GM19239 (cell line): ENCODE measurements around the gene FRAS1.

ENCODE experiments used
- DNase-seq: peaks from one replicate; pipeline ENCODE4 v3.0.0; 2011; ENCODE audit warnings: low spot score; ENCODE audit not compliant: insufficient read length
- FAIRE-seq: peaks from 2 replicates; lab custom pipeline; 2011; peaks lifted over from hg19 to GRCh38; lab: Jason Lieb, UNC

The FRAS1 gene

DNA sequence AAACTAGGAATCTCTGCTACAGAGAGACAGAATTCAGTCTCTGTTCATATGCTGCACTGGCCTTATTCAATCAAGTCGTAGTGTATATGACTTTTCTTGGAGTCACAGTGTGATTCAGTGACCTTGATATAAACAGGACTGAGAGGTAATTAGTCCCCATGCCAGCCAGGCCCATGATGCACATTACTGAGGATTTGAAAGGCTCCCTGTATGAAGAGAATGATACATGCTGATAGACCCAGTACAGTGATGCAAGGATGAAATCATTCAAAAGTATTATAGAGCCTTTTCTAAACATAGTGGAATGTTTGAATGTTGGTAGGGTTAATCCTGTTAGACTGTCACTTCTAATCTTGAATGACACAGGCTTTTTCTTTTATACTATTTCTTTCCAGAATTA is 528.5 kb downstream of the FRAS1 start:
- FAIRE-seq (no peak), DNase-seq (no peak)

DNA sequence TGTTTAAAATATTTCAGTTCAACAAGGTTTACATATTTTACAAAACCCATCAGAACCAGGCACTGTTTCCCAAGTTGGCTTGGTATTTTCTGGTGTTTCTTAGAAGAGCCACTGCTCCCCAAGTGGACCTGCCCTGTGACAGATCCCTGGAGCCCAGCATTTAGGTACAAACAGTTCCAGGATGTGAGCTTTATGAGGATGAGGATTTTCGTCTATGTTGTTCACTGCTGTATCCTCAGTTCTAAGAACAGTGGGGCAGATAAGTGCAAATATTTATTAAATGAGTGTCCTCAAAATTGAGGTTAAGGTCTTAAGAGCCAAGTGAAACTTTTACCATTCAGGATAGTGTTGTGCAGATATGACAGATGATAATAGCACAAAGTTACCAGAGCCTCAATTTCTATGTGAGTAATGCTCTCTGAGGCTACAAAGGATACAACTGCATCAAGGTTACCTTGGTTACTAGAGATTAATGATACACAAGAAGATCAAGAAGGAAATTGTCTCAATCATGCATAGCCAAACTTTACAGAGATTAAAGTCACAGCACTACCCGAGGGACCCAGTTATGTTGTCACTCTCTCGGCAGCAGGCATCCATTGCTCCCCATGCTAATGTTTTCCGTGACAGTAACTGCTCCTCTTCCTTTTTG is 531.9 kb downstream of the FRAS1 start:
- FAIRE-seq: no peak

DNA sequence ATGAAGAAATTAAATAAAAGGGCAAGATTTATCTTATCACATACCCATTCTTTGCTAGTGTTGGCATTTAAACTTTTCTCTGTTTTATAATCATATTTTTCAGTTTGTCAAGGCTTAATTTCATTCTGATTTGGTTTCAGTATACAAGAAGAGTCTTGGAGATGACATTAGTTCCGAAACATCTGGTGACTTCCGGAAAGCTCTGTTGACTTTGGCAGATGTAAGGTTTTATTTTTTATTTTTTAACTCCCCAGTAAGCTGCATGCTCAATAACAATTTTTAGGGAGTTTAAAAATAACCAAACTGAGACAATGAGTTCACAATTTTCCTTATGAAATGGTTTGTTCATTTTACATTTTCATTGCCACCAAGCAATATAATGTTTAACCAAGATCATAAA is 534.3 kb downstream of the FRAS1 start:
- DNase-seq (no peak), FAIRE-seq (no peak)

More for the DNA sequence above, 531.9 kb downstream of the FRAS1 start:
- no peak for DNase-seq

DNA sequence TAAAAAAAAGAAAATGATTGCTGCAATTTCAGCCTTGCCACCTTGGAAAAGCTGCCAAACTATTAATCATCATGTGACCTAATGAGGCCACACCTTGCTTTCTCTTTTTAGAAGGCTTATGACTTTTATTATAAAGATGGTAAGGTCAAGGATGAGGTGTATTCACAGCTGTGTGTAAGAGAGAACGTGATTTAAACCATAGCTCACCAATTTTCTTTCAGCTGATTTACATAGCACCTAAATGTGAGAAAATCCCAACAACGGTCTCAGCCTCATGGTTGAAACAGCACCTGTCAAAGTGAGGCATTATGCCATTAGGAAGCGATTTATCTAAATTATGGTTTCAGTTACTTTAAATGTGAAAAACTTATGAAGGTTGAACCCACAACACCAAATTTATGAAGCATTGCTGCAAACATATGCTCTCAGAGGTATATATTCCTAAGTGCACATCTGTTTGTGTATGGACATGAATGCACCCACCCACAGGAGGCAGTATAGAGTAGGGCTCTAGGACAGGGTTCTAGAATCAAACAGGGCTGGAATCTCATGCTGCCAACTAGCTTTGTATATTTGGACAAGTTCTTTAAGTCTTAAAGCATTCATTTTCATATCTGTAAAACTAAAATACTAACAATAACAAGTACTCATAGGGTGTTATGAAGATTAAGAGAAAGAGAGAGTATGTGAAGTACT is 535.1 kb downstream of the FRAS1 start:
- FAIRE-seq: peak; percentile 76
- no peak for DNase-seq
